Lower leg skin (tissue), 4 donors: Measurements from ENCODE around the gene OSBPL7. TPM values are rescaled to one million over a fixed set of nuclear protein-coding genes. Genes with fewer than 3 reads are reported as not detected.

Source experiments
- DNase-seq, 2 donors: peaks; one replicate each; pipeline ENCODE4 v3.0.0-alpha.2; 2019; ENCODE audit warnings: low spot score in 2 of 2
- H3K4me3 ChIP-seq: fragments of 200-600 bp; sonication (generic); 2 replicates; pipeline ENCODE4 v1.5.1; 2017; ENCODE audit warnings: mild to moderate bottlenecking, low read depth; ENCODE audit not compliant: poor library complexity, severe bottlenecking
- POLR2A ChIP-seq, 2 donors: fragments of 450-650 bp; IDR thresholded peaks; one replicate each; pipeline ENCODE4 v1.6.1; 2016 to 2017; ENCODE audit warnings: antibody characterized with exemption in 2 of 2, mild to moderate bottlenecking in 1 of 2, moderate library complexity in 1 of 2
- WGBS, 2 donors: methylation state at CpG; one replicate each; pipeline ENCODE4 v1.1.5; 2018; 5-methylcytosine and 5-hydroxymethylcytosine counted together
- intact Hi-C: fragments of 100-400 bp; cut with DNase I; formaldehyde crosslinking; loops from one replicate; pipeline ENCODE4 v1.15.0; 2023; ENCODE audit warnings: low total_unique reads
- total RNA-seq, 4 donors: library from RNA; depleted of rRNA; stranded (reverse); fragments of >200 nt; gene quantifications; one replicate each; pipeline ENCODE4 v1.1.0, GENCODE V29; 2016
- TF ChIP-seq, protein P1 (sequence below), 3 donors: fragments of 450-650 bp; IDR thresholded peaks; one replicate each; pipeline ENCODE4 v1.5.1; 2016; ENCODE audit warnings: antibody characterized with exemption in 3 of 3, mild to moderate bottlenecking in 3 of 3, moderate library complexity in 2 of 3

Gene OSBPL7
- total RNA-seq, 4 donors from 2014 or later, result 1.1 to 8.4 (median 1.8) TPM

DNA sequence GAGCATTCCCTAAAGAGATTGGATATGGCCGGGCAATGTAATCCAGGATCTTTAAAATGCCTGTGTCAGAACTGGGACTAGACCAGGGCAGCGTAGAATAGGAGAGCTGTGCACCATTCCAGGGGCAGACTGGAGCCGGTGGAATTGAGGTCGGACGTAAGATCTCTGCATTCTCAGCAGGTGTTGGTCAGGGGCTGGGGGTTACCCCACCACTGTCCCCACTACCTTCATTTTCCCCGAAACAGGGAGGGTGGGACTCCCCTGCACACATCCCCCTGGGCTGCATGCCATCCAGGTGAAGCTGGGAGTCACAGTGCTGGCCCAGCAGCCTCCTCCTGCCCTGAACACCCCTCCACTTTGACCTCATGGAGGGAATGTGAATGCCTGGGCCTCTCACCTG, 17.8 kb downstream of the OSBPL7 start:
- intact Hi-C loops, result no loop called here
- WGBS, 2 donors, result 77% methylated on average over 6 of the region's 6 CpGs
- H3K4me3 ChIP-seq, result no peak overlapping the region
- TF ChIP-seq, protein P1, sequence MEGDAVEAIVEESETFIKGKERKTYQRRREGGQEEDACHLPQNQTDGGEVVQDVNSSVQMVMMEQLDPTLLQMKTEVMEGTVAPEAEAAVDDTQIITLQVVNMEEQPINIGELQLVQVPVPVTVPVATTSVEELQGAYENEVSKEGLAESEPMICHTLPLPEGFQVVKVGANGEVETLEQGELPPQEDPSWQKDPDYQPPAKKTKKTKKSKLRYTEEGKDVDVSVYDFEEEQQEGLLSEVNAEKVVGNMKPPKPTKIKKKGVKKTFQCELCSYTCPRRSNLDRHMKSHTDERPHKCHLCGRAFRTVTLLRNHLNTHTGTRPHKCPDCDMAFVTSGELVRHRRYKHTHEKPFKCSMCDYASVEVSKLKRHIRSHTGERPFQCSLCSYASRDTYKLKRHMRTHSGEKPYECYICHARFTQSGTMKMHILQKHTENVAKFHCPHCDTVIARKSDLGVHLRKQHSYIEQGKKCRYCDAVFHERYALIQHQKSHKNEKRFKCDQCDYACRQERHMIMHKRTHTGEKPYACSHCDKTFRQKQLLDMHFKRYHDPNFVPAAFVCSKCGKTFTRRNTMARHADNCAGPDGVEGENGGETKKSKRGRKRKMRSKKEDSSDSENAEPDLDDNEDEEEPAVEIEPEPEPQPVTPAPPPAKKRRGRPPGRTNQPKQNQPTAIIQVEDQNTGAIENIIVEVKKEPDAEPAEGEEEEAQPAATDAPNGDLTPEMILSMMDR (IDR thresholded peaks at IDR 0.05), result no peak
- no peak for TF ChIP-seq POLR2A (IDR thresholded peaks at IDR 0.05)
- peak in 1 of 2 donors; percentile 50 for DNase-seq

- 55 to 74% methylated on average over 5 of the region's 5 CpGs for WGBS, 2 donors
- peak in 1 of 2 donors; percentile 32 for DNase-seq
- no peak overlapping the region for H3K4me3 ChIP-seq
- intact Hi-C loops, result no loop called here
- TF ChIP-seq, protein P1 (IDR thresholded peaks at IDR 0.05), result no peak
- no peak for TF ChIP-seq POLR2A (IDR thresholded peaks at IDR 0.05)
Measured at GRCh38 chr17:47803201-47803600, 18.4 kb downstream of the OSBPL7 start.

DNA sequence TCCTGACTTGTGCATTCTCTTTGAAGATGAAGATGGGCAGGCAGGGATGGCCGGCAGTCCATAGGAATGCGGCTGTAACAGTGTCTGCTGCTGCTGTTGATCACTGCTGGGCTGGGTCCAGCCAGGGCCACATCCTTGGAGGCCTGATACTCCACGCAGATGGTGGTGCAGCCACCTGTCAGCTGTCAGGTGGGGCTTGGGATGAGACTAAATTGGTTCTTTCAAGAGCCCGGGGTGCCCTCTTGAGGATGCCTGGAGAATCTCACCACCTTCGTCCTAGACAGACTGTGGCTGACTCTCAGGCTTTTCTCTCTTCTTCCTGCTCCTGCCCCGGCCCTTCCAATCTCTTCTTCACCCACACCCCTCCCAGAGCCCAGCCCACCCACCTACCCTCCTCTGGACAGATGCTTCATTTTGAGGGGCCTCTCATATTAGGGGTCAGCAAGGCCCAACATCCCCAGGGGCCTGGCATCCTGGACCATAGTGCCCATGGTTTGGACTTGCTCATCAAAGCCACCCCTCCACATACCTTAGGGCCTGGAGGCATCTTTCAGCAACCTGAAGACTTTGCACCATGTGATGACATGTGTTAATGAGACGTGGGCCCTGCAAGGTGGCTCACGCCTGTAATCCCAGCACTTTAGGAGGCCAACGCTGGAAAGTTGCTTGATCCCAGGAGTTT, 19.1 kb downstream of the OSBPL7 start:
- peak in 1 of 2 donors; percentile 82 for DNase-seq
- no peak overlapping the region for H3K4me3 ChIP-seq
- 31 to 32% methylated on average over 9 of the region's 9 CpGs for WGBS, 2 donors
- intact Hi-C loops, result no loop called here
- TF ChIP-seq, protein P1 (IDR thresholded peaks at IDR 0.05), result no peak
- TF ChIP-seq POLR2A (IDR thresholded peaks at IDR 0.05), result no peak

GRCh38 chr17:47801906-47802305, 19.7 kb downstream of the OSBPL7 start:
- 46 to 56% methylated on average over 6 of the region's 6 CpGs for WGBS, 2 donors
- peak in 1 of 2 donors; percentile 49 for DNase-seq
- TF ChIP-seq, protein P1 (IDR thresholded peaks at IDR 0.05), result no peak
- no peak for TF ChIP-seq POLR2A (IDR thresholded peaks at IDR 0.05)
- no peak overlapping the region for H3K4me3 ChIP-seq
- intact Hi-C loops, result no loop called here

- no peak overlapping the region for H3K4me3 ChIP-seq
- WGBS, 2 donors, result 84 to 87% methylated on average over 4 of the region's 4 CpGs
- intact Hi-C loops, result no loop called here
- no peak for TF ChIP-seq POLR2A (IDR thresholded peaks at IDR 0.05)
- TF ChIP-seq, protein P1 (IDR thresholded peaks at IDR 0.05), result no peak
- DNase-seq, result peak in 1 of 2 donors; percentile 49
Measured at GRCh38 chr17:47801176-47801765, 20.3 kb downstream of the OSBPL7 start.
